GM19240 (cell line): Measurements from ENCODE around the gene CSNK2B.

ENCODE experiments used
- DNase-seq: peaks from one replicate; pipeline ENCODE4 v3.0.0; 2011; ENCODE audit warnings: low spot score; ENCODE audit not compliant: insufficient read length

Gene CSNK2B

GRCh38 chr6:31636698-31637596 lies 28.9 kb upstream of the CSNK2B start:
- no peak for DNase-seq

GRCh38 chr6:31639043-31639442 lies 26.8 kb upstream of the CSNK2B start:
- DNase-seq: no peak

- DNase-seq: no peak
Observed at GRCh38 chr6:31639449-31639861, 26.4 kb upstream of the CSNK2B start.

GRCh38 chr6:31640612-31641011 lies 25.3 kb upstream of the CSNK2B start:
- DNase-seq: no peak

GRCh38 chr6:31641370-31641769 lies 24.5 kb upstream of the CSNK2B start:
- no peak for DNase-seq

GRCh38 chr6:31642798-31643570 lies 22.9 kb upstream of the CSNK2B start:
- DNase-seq: no peak

GRCh38 chr6:31643818-31644454 lies 21.9 kb upstream of the CSNK2B start:
- DNase-seq: no peak

- no peak for DNase-seq
Observed at GRCh38 chr6:31645325-31645724, 20.6 kb upstream of the CSNK2B start.

GRCh38 chr6:31651602-31652191 lies 14.2 kb upstream of the CSNK2B start:
- peak; percentile 65 for DNase-seq

- peak; percentile 94 for DNase-seq
Observed at GRCh38 chr6:31652925-31653724, 12.8 kb upstream of the CSNK2B start.

GRCh38 chr6:31654574-31655348 lies 11.1 kb upstream of the CSNK2B start:
- DNase-seq: no peak

- DNase-seq: no peak
Observed at GRCh38 chr6:31655349-31656237, 10.3 kb upstream of the CSNK2B start, which contains the start of gene APOM. Gene APOM (plus strand): TSS chr6:31655894. CDS start chr6:31655967, 73 bp downstream.

GRCh38 chr6:31657406-31658157 lies 8.3 kb upstream of the CSNK2B start:
- DNase-seq: no peak

GRCh38 chr6:31658158-31658688 lies 7.7 kb upstream of the CSNK2B start:
- DNase-seq: no peak

GRCh38 chr6:31658983-31659648 lies 6.8 kb upstream of the CSNK2B start:
- DNase-seq: no peak

GRCh38 chr6:31659649-31660380 lies 6.1 kb upstream of the CSNK2B start:
- DNase-seq: no peak
